NCI-H1092 (cell line): ENCODE results near the gene KLF17.
"Not testable (repeated sequence)": the region's sequence is repeated elsewhere in the genome, so short reads cannot be mapped to it uniquely, and the experiment has no call there.

ENCODE experiments used
- DNase-seq: peaks from one replicate; lab custom pipeline; 2025; lab: John Stamatoyannopoulos, UW

KLF17 gene

GRCh38 chr1:44108971-44109370, 9.7 kb upstream of the KLF17 start:
- no peak for DNase-seq

GRCh38 chr1:44110916-44111315, 7.7 kb upstream of the KLF17 start:
- DNase-seq, result no peak

- DNase-seq, result no peak
Measured at GRCh38 chr1:44111861-44112260, 6.8 kb upstream of the KLF17 start.

GRCh38 chr1:44112486-44112885, 6.1 kb upstream of the KLF17 start:
- DNase-seq, result no peak

- DNase-seq, result no peak
Measured at GRCh38 chr1:44113095-44113609, 5.5 kb upstream of the KLF17 start.

GRCh38 chr1:44114098-44114497, 4.5 kb upstream of the KLF17 start:
- no peak for DNase-seq

GRCh38 chr1:44117272-44117671, 1.3 kb upstream of the KLF17 start:
- DNase-seq, result not testable (repeated sequence)

GRCh38 chr1:44119525-44119924, 904 bp downstream of the KLF17 start:
- DNase-seq, result no peak

- DNase-seq, result no peak
Measured at GRCh38 chr1:44120398-44120949, 1.9 kb downstream of the KLF17 start.

GRCh38 chr1:44129616-44130500, 11.2 kb downstream of the KLF17 start:
- no peak for DNase-seq

GRCh38 chr1:44131411-44131810, 12.8 kb downstream of the KLF17 start:
- DNase-seq, result no peak

- DNase-seq, result no peak
Measured at GRCh38 chr1:44134071-44134920, 15.7 kb downstream of the KLF17 start.

- no peak for DNase-seq
Measured at GRCh38 chr1:44135886-44136285, 17.3 kb downstream of the KLF17 start.

GRCh38 chr1:44138239-44138638, 19.6 kb downstream of the KLF17 start:
- no peak for DNase-seq

GRCh38 chr1:44139565-44139964, 20.9 kb downstream of the KLF17 start:
- not testable (repeated sequence) for DNase-seq

- no peak for DNase-seq
Measured at GRCh38 chr1:44141531-44141930, 22.9 kb downstream of the KLF17 start, which contains the start of gene KLF18. TSS of gene KLF18 (minus strand) at chr1:44141631. CDS start at chr1:44141631, 0 bp downstream.

- no peak for DNase-seq
Measured at GRCh38 chr1:44144962-44145756, 26.5 kb downstream of the KLF17 start.

GRCh38 chr1:44146536-44147361, 28.1 kb downstream of the KLF17 start:
- DNase-seq, result no peak

- no peak for DNase-seq
Measured at GRCh38 chr1:44147582-44147981, 29.0 kb downstream of the KLF17 start.

- no peak for DNase-seq
Measured at GRCh38 chr1:44151332-44151731, 32.7 kb downstream of the KLF17 start.

GRCh38 chr1:44151808-44152207, 33.2 kb downstream of the KLF17 start:
- DNase-seq, result no peak
